HG03060 (cell line): Measurements from ENCODE around the gene RNF13.
"Not testable (repeated sequence)": the region's sequence is repeated elsewhere in the genome, so short reads cannot be mapped to it uniquely, and the experiment has no call there.

ENCODE experiments used
- ATAC-seq: cut with Tn5 transposase; IDR thresholded peaks from one replicate; pipeline ENCODE4 v1.9.1; 2021; ENCODE audit warnings: low read depth, moderate number of reproducible peaks; ENCODE audit not compliant: unreplicated experiment

The RNF13 gene

DNA sequence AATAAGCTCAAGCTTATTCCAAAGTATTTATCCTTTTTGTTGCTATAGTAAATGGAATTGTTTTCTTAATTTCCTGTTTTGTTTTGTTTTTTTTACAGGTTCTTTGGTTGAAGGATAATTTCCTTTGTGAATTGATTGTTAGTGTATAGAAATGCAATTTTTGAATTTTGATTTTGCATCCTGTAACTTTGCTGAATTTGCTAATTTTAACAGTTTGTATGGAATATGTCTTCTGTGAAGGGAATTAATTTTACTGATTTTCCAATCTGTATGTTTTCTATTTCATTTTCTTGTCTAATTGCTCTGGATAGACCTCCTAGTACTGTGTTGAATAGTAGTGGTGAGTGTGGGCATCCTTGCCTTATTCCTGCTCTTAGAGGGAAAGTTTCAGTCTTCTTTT is 129.4 kb downstream of the RNF13 start:
- ATAC-seq, result no peak

DNA sequence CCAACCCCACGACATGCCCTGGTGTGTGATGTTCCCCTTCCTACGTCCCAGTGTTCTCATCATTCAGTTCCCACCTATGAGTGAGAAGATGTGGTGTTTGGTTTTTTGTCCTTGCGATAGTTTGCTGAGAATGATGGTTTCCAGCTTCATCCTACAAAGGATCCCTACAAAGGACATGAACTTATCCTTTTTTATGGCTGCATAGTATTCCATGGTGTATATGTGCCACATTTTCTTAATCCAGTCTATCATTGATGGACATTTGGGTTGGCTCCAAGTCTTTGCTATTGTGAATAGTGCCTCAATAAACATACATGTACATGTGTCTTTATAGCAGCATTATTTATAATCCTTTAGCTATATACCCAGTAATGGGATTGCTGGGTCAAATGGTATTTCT is 131.0 kb downstream of the RNF13 start:
- ATAC-seq, result not testable (repeated sequence)

DNA sequence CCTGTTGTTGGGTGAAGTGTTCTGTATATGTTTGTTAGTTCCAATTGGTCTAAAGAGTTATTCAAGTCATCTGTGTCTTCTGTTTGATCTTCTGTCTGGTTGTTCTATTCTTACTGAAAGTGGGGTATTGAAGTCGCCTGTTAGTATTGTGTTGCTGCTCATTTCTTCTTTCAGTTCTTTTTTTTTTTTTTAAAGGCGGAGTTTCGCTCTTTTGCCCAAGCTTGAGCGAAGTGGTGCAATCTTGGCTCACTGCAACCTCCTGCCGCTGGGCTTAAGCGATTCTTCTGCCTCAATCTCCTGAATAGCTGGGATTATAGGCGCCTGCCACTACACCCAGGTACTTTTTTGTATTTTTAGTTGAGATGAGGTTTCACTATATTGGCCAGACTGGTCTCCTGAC is 134.2 kb downstream of the RNF13 start:
- no peak for ATAC-seq

DNA sequence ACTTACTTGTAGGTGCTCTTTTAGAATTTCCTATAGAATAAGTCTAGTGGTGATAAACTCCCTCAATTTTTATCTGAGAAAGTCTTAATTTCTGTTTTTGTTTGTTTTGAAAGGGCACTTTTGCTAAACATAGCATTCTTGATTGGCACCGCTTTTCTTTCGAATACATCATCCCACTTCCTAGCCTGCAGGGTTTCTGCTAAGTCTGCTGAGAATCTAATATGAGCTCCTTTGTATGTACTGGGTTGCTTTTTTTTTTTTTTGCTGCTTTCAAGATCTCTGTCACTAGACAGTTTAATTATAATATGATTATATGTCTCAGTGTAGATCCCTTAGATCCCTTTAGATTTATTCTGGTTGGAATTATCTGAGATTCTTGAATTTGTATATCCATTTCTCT is 136.2 kb downstream of the RNF13 start:
- no peak for ATAC-seq

DNA sequence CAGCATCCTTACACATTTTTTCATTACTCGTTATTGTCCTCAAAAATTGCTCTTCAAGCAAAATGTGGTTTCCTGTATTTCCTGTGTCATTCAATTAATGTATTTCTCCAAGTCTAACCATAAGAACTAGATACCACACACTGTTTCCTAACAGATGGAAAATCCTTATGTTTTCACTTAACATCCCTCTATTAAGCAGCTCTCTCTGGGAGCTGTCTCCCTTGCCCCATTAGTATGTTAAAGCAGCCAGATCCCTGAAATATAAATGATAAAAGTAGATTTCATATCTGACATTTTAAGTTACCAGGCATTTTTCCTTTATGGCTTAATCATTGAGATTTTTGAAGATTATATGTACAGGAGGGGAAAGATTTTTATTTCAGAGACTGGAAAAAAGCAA is 141.8 kb downstream of the RNF13 start:
- no peak for ATAC-seq

DNA sequence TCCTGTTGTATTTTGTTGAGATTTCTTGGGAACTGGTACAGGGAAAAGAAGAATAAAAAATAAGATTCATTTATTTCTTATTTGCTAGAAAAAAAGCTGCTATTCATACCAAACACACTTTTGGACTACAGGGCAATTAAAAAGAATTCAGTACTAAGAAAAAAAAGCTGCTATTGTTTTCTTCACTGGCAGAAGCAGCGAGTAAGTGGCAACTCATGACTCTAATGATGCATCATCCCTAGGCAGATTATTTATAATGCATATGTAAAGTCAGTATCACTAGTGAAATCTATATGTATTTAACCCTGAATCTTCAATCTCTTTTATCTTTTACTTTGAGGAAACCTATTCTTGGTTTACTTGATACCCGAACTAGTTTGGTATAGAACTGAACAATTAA is 142.4 kb downstream of the RNF13 start:
- no peak for ATAC-seq

DNA sequence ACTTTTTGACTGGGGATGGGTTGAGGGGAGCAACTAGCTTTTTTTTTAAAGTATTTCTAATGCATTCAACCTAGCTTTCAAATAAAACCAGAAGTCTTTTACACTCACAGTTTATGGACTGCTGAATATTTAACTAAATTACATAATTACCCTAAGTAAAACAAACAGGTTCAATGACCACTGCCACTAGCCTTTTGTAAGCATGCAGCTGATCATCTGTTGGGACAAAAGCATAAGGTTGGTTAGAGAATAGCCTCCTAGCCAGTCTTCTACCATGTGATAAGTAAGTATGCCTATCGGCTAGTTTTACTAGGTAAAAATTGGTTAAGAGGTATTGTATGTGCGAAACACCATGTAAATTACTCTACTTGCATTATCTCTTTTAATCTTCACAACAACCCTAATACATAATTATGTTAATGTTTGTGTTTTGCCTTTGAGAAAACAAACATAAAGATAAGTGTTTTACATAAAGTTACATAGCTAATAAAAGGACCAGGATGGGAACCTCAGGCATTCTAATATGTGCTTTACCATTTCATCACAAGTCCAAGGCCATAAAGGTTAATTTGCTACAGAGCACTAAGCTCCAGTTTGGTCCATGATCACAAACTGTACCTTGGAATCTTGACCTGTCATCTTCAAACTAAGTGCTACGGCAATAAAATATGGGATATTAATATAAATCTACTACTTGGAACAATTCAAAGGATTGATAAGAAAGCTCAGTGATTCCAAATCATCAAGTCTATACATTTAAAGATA is 144.5 kb downstream of the RNF13 start:
- ATAC-seq, result no peak

DNA sequence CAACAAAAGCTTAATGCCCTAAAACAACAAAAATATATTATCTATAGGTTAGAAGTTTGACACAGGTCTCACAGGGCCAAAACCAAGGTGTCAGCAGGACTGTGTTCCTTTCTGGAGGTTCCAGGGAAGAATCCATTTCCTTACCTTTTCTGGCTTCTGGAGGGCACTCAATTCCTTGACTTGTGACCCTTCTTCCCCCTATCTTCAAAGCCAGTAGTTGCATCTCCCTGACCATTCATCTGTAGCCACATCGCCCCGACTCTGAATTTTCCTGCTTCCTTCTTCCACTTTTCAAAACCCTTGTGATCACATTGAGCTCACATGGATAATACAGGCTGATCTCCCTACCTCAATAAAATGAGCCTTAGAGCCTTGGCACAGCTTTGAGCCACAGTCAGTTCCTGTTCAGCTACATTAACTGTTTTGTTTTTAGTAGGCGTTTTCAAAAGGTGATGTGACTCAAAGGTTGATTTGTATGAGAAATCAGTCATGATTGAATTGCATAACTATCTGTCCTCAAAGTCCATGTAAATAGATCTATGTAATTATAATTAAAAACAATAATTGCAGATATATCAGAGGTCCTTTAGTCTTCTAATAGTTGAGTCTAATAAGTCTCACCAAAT is 145.3 kb downstream of the RNF13 start:
- no peak for ATAC-seq

DNA sequence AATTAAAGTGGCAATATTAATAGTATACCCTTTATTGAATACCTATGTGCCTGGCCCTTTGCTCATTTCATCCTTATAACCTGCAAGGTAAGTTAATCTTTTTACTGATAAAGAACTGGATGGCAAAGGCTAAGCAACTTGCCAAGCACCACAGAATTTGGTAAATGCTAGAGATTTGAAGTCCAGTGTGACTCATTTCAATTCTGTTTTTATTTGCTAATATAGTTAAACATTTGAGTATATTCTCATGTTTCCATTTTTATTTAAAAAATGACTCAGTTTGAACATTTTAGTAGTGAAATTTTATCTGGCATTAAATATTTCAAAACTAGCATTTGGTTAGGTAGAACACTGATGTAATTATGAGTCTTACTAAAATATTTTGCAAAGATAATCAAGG is 146.4 kb downstream of the RNF13 start:
- no peak for ATAC-seq

DNA sequence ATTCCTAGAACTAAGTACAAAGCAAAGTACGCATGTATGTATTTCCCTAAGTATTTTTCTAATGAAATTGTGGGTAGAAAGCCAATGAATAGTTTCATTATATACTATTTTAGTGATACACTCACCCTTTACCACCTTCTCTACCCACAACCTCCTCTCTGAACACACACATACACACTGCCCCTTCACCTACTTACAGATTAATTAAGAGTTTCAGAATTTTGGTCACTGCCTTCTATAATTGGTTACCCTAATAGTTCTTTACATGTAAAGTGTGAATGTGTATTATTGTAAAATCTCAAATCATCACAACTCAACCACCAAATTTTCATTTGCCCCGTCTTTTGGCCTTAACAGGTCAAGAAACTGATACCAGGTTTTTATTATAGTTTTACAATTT is 150.5 kb downstream of the RNF13 start:
- ATAC-seq, result no peak

DNA sequence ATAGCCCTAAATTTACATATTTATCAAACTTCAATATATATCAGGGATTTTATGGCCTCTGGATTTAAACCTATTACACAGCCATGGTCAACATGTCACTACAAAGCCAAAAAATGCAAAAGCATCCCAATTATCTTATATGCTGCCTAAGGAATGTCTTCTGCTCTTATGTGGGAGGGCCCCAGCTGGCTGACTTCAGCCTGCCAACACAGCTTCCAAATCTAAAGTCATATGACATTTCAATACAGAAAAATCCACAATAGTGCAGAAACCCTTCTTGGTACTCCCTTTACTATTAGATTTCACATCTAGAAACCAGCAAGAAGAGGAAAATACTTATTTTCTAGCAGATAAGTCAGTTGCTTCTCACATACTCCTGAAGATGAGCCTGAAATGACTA is 151.3 kb downstream of the RNF13 start:
- no peak for ATAC-seq

DNA sequence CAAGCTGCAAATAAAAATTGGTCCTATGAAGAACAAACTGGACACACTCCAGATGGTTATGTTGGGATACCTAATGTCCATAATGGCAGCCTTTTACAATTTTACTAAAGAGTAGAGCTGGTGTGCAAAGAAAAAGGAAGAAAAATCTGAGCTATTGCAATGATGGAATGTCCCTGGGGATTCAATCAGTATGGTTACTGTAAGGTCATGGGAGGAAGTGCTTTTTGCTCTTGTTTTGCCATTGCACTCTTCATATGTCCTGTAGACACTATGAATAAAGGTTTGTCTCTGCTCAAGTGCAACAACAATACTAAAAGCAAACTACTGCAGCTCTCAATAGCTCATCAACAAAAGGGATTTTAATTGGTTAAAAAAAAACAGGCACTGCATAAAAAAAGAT is 152.3 kb downstream of the RNF13 start:
- ATAC-seq, result no peak

DNA sequence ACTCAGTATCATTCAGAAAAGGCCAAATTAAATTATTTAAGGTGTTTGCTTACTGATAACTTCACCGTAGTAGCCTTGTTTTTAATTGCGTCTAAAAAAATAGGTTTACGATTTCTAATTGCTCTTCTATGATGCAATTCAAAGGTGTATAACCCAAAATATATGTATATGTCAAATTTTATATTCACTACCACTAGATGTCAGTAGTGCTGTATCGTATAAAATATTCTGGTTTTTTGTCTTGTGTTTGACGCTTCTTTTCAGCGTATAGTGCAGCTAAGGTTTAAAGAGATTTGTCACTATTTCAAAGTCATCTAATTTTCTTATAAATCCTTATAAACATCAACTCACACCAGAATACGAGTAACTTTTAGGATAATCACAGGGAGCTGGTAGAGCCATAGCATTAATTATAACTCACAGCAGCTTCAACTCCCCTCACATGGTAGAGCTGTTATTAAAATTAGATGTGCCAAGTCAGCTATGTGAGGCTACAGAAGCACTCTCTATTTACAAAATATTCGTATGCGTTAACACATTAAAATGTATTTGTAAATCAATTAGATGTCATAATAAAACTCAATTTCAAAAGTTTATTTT is 154.2 kb downstream of the RNF13 start:
- no peak for ATAC-seq

DNA sequence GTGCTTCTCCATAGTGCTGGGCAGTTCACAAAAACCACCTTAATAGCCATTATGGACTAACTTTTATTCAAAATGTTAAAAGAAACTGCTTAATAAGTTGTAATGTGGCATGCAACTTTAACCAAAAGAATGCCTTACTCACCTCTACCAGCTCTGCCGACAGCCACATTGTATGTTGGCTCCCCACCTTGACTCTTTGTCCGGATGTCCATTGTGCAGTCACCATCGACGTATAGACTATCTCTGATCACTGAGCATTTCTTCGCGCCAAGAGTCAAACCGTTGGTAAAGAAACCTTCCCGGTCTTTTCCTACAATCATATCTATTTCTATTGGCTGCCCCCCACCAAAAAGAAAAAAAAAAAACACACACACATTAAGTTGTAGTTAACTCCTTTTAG is 155.2 kb downstream of the RNF13 start:
- no peak for ATAC-seq

DNA sequence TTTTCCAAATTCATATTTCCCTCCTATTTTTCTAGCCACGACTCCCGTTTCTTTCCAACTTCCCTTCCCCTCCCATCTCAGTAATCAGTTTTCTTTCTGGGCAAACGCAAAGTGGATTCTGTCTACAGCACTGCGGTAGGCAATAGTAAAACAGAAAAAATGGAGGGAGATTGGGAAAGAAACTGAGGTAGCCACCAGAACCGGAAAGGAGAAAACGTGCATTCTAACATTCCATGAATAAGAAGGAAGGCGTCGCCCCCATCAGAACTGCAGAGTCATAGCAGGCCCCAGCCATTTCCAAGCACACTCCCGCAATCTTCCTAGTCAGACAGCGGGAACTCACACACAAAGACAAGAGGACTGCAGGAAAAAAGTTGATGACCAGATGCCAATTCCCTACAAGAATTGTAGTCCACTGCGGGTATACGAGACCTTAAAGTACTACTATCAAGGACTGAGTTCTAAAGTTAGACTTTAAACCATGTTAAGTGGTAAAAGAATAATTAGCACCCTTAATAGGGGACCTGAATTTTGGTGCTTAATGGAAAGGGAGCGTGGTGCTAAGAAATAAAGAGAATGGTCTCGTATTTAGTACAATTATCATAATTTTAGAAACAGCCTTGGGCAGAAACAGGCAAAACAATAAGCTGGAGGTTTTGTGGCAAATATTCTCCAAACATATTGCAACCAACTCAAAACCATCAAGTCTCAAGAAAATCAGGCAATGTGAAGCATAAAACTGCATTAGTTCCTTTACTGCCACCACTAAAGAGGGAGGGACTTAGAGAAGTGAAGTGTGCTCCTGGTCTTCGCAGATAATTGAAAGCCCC is 156.3 kb downstream of the RNF13 start:
- ATAC-seq, result no peak

DNA sequence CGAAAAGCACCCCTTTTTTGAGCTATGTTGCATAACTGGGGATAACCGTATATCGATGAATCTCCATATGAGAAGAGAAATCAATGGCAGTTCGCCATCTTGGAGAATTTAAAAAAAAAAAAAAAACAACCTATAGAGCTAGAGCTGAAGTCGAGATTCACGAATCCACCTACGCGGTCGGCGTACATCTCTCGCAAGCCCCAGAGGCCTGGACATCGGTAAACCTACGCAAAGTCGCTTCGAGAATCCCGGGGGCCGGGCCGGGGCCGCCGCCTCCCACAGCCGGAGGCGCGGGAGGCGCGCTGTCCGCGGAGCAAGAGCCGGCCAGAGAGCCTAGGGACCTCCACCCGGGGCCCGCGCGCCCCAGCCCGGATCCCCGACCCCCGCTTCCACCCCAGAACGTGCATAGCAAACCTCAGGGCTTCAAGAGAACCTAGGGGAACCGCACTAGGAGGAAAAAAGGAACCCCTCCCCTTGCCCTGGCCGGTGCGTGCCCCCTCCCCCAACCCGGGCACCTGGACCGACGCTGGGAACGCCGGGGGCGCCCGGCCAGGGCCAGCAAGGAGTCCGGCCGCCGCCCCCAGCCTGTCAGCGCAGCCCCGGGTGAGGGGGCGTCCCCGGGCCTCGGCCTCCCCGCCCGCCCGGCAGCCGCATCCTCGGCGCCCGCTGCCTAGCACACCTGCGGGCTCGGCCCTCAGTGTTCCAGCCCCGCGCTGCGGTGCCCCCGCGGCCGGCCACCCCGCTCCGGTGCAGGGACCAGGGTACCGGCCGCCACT is 157.1 kb downstream of the RNF13 start:
- ATAC-seq, result no peak

DNA sequence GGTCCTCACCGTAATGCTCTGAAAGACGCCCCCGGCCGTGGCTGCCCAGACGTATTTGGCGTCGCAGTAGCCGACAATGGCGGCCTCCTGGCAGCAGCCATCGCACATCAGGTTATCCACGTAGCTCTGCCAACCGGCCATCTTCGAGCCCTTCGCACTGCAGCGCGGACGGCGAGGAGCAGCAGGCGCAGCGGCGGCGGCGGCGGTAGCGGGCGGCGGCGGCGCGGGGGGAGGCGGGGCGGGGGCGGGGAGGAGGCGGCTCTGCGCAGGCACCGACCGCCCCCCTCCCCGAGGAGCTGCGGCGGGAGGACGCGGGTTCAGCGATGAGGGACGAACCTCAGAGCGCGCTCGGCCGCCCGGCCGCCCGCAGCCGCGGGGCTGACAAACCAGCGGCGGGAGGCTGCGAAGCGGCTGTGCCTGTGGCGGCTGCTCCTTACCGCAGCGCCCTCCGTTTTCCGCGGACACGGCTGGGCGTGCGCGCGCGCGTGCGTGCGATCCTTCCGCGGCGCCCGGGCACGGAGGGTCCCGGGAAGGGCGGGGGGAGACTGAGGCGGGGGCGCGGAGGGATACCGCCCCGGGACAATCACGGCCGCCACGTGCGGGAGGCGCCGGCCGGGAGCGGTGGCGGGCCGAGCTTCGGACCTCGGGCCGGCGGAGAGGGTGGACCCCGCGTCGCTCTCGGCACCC is 157.8 kb downstream of the RNF13 start, which contains the start of gene PFN2:
TSS of gene PFN2 (minus strand) at position 180 of the 687 bp plus-strand sequence. CDS start at position 141, 39 bp downstream.
- ATAC-seq, result no peak

DNA sequence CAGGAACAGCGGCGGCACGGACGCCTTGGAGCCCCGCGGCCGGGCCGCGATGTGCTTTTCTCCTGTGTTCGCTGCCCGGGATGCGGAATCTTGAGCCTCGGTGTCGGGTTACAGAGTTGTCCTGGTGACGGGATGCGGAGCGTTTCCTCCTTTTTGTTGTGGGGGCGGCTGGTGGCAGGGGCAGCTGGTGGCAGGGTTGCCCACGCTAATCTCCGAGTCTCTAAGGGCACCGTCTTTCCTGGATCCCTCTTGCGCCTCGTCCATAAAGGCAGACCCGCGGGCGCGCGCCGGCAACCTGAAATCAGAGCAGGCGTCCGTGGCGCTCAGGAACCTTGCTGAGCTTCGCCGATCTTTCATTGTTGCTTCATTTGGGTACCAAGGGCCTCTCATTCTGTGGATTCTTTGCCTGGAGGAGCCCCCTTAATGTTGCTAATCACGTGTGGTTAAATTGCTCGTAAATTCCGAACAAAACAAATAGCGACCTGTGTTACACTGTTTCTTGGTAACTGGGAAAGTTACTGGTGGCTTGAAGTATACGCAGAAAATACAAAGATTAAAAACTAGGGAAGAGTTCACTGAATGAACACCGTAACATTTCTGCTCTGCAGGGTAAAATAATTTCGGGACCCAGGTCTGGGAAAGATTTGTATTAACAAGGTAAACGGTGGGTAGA is 158.5 kb downstream of the RNF13 start:
- ATAC-seq, result no peak

DNA sequence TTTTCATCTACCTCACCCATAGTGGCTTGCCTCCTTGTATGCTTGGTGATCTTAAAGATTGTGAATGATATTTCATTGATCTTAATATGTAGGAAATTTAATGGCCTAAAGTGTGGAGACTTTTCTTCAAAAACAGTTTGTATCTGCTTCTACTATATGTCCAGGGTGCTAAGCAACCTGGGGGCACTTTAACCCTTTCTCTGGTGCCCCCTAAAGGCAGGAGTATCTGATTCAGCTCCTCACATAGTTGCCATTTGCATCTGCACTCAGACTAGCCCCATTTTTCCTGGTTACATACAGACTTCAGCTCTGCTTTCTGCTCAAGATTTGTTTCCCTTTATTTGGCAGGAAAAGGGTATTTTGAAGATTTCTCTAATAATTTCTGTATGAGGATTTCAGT is 162.9 kb downstream of the RNF13 start:
- no peak for ATAC-seq
